GM18907 (cell line): ENCODE measurements around the gene UPK3BL1.
"Not testable (repeated sequence)": the region's sequence is repeated elsewhere in the genome, so short reads cannot be mapped to it uniquely, and the experiment has no call there.

Experiments used
- ATAC-seq: cut with Tn5 transposase; IDR thresholded peaks from one replicate; pipeline ENCODE4 v1.9.1; 2021; ENCODE audit warnings: mild to moderate bottlenecking, moderate library complexity; ENCODE audit not compliant: unreplicated experiment

UPK3BL1 gene

GRCh38 chr7:102589857-102590256 lies 52.7 kb downstream of the UPK3BL1 start:
- ATAC-seq: not testable (repeated sequence)
